Activated CD8-positive, alpha-beta T cell treated with anti-CD3 and anti-CD28 coated beads for 36 hours (primary cell): ENCODE results near the gene HHLA2. TPM values are rescaled to one million over a fixed set of nuclear protein-coding genes. Genes with fewer than 3 reads are reported as not detected.
"Not testable (repeated sequence)": the region's sequence is repeated elsewhere in the genome, so short reads cannot be mapped to it uniquely, and the experiment has no call there.

ENCODE experiments used
- ATAC-seq: fragments of 200-7000 bp; cut with Tn5 transposase; one replicate; pipeline ENCODE4 v1.10.0; 2021; ENCODE audit warnings: mild to moderate bottlenecking, moderate library complexity
- CTCF ChIA-PET: fragments of 350-600 bp; sonication (Branson Sonifier 250); formaldehyde crosslinking; loops from one replicate; lab custom pipeline; 2021; ENCODE audit warnings: antibody characterized with exemption; lab: Charles Lee
- POLR2A ChIA-PET: fragments of 350-600 bp; sonication (Branson Sonifier 250); formaldehyde crosslinking; loops from one replicate; lab custom pipeline; 2021; ENCODE audit warnings: antibody characterized with exemption; lab: Charles Lee
- DNase-seq: peaks from one replicate; pipeline ENCODE4 v3.0.0-alpha.2; 2020
- H3K27ac Mint-ChIP-seq: one replicate; pipeline ENCODE4 v1.8.0; 2021; ENCODE audit warnings: mild to moderate bottlenecking, mixed read lengths
- H3K27me3 Mint-ChIP-seq: one replicate; pipeline ENCODE4 v1.8.0; 2021; ENCODE audit warnings: mixed read lengths
- H3K36me3 Mint-ChIP-seq: one replicate; pipeline ENCODE4 v1.8.0; 2021; ENCODE audit warnings: low read depth, mixed read lengths
- H3K4me1 Mint-ChIP-seq: one replicate; pipeline ENCODE4 v1.8.0; 2021; ENCODE audit warnings: low read depth, mixed read lengths
- H3K4me3 Mint-ChIP-seq: one replicate; pipeline ENCODE4 v1.8.0; 2021; ENCODE audit warnings: mild to moderate bottlenecking, moderate library complexity, mixed read lengths
- H3K9me3 Mint-ChIP-seq: one replicate; pipeline ENCODE4 v1.8.0; 2021; ENCODE audit warnings: mixed read lengths
- intact Hi-C: fragments of 100-400 bp; cut with micrococcal nuclease; formaldehyde crosslinking; loops from one replicate; pipeline ENCODE4 v1.10.0; 2022
- total RNA-seq, 2 experiments: library from RNA; stranded (reverse); gene quantifications; one replicate each; pipeline ENCODE4 v1.2.3, GENCODE V29; 2021
- TF ChIP-seq, protein P1 (sequence below): fragments of 200-600 bp; IDR thresholded peaks from one replicate; pipeline ENCODE4 v1.8.0; 2022; ENCODE audit warnings: antibody characterized with exemption, mild to moderate bottlenecking

The HHLA2 gene
- total RNA-seq, 2 experiments from 2014 or later: 1.7 to 2.2 TPM

DNA sequence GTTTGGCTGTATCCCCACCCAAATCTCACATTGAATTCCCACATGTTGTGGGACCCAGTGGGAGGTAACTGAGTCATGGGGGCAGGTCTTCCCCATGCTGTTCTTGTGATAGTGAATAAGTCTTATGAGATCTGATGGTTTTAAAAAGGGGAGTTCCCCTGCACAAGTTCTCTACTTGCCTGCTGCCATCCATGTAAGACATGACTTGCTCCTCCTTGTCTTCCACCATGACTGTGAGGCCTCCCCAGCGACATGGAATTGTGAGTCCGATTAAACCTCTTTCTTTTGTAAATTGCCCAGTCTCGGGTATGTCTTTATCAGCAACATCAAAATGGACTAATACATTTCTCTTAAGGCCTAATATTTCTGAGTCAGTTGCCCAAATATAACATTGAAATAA is 28.1 kb upstream of the HHLA2 start:
- ATAC-seq, intact Hi-C loops, H3K4me3 Mint-ChIP-seq, H3K27me3 Mint-ChIP-seq, H3K4me1 Mint-ChIP-seq, DNase-seq, H3K27ac Mint-ChIP-seq, H3K36me3 Mint-ChIP-seq: not testable (repeated sequence)
- ChIA-PET CTCF (interaction anchor here (1.8 kb wide), 1 partner anchor 13 kb away, joined by 3 read pairs; no protein-coding TSS in a partner anchor), POLR2A (interaction anchor here (0.5 kb wide), 1 partner anchor 642 kb away, joined by 3 read pairs; no protein-coding TSS in a partner anchor)
- H3K9me3 Mint-ChIP-seq: peaks cover 19% of the 10 kb centered on the region

DNA sequence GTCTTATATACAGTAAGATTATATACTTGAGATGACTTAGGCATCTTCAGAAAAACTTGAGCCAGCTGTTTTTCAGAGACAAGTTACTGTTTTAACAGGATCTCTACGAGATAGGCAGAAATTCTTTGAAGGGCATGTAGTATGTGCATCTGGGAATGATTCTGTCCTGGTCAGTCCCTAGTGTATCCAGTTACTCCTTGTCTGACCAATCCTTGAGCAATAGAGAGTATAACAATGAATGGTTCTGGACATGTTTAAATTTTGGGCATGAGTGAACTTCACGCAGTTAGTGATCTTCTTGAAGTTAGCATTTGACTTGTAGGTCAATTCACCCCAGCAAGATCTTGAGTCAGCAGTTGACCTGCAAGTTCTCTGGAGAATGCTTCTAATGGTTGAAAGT is 24.7 kb upstream of the HHLA2 start:
- TF ChIP-seq, protein P1, sequence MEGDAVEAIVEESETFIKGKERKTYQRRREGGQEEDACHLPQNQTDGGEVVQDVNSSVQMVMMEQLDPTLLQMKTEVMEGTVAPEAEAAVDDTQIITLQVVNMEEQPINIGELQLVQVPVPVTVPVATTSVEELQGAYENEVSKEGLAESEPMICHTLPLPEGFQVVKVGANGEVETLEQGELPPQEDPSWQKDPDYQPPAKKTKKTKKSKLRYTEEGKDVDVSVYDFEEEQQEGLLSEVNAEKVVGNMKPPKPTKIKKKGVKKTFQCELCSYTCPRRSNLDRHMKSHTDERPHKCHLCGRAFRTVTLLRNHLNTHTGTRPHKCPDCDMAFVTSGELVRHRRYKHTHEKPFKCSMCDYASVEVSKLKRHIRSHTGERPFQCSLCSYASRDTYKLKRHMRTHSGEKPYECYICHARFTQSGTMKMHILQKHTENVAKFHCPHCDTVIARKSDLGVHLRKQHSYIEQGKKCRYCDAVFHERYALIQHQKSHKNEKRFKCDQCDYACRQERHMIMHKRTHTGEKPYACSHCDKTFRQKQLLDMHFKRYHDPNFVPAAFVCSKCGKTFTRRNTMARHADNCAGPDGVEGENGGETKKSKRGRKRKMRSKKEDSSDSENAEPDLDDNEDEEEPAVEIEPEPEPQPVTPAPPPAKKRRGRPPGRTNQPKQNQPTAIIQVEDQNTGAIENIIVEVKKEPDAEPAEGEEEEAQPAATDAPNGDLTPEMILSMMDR: no peak
- POLR2A ChIA-PET: no interaction called here
- ATAC-seq (no peak), DNase-seq (no peak)
- Mint-ChIP-seq H3K9me3 (peaks cover 19% of the 10 kb centered on the region), H3K4me3 (no peak overlapping the region), H3K27me3 (no peaks in the 10 kb centered on the region), H3K4me1 (no peaks in the 10 kb centered on the region), H3K36me3 (no peaks in the 10 kb centered on the region), H3K27ac (no peak overlapping the region)
- intact Hi-C loops: no loop called here
- CTCF ChIA-PET: no interaction called here

DNA sequence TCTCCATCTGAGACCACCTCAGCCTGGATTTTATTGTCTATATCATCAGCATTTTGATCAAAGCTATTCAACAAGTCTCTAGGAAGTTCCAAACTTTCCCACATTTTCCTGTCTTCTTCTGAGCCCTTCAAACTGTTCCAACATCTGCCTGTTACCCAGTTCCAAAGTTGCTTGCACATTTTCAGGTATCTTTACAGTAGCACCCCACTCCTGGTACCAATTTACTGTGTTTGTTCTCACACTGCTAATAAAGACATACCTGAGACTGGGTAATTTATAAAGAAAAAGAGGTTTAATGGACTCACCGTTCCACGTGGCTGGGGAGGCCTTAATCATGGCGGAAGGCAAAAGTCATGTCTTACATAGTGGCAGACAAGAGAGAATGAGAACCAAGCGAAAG is 17.3 kb upstream of the HHLA2 start:
- H3K27me3 Mint-ChIP-seq, intact Hi-C loops, H3K4me1 Mint-ChIP-seq, H3K27ac Mint-ChIP-seq, CTCF ChIA-PET, H3K4me3 Mint-ChIP-seq, ATAC-seq, POLR2A ChIA-PET, DNase-seq: not testable (repeated sequence)
- H3K9me3 Mint-ChIP-seq: peaks cover 27% of the 10 kb centered on the region
- H3K36me3 Mint-ChIP-seq: peaks cover 12% of the 10 kb centered on the region

DNA sequence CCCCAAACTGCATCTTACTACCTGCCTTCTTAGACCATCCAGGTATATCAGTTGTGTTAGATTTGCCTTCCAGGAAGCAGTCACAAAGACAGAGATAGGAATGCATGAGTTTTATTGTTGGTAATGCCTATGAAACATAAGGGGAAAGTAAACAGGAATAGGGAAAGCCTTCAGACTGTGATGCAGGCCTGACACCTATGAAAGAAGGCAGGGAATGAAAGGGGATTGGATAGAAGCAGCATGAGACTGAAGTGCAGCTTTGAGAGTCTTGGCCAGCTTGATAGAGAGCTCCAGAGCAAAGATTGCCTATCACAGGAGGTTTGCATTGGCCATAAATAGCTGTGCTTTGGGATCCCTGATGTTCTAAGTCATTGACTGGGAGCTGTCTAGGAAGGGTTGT is 15.9 kb upstream of the HHLA2 start:
- ChIA-PET POLR2A (no interaction called here), CTCF (no interaction called here)
- Mint-ChIP-seq H3K4me1 (peaks cover 17% of the 10 kb centered on the region), H3K9me3 (peaks cover 27% of the 10 kb centered on the region), H3K27ac (no peak overlapping the region), H3K27me3 (peaks cover 2% of the 10 kb centered on the region), H3K4me3 (no peak overlapping the region), H3K36me3 (peaks cover 15% of the 10 kb centered on the region)
- TF ChIP-seq, protein P1: no peak
- no peak for DNase-seq
- ATAC-seq: no peak
- intact Hi-C loops: no loop called here

DNA sequence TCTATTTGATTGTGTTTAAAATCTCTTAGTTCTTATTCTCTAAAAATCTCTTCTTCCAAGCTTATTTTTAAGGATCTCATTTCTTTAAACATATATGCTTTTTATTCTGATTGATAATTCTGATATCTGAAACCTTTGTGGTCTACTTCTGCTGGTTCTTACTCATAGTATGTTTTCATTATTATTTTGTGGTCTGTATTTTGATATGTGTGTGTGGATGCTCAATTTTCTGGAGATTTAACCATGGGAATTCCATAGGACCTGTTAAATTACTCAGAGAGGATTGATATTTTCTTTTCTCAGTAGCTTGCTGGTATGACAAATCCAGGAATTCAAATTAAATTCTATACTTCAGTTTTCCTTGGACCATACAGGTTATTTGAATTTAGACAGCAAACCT is 14.7 kb upstream of the HHLA2 start:
- DNase-seq: no peak
- ChIA-PET POLR2A (interaction anchor here (0.9 kb wide), 1 partner anchor 11 kb away, joined by 3 read pairs; no protein-coding TSS in a partner anchor), CTCF (interaction anchor here (1.4 kb wide), 1 partner anchor 12 kb away, joined by 3 read pairs; no protein-coding TSS in a partner anchor)
- Mint-ChIP-seq H3K36me3 (peaks cover 19% of the 10 kb centered on the region), H3K27ac (no peak overlapping the region), H3K4me1 (peaks cover 24% of the 10 kb centered on the region), H3K4me3 (no peak overlapping the region), H3K9me3 (peaks cover 30% of the 10 kb centered on the region), H3K27me3 (peaks cover 2% of the 10 kb centered on the region)
- ATAC-seq: no peak
- TF ChIP-seq, protein P1: no peak
- intact Hi-C loops: no loop called here

DNA sequence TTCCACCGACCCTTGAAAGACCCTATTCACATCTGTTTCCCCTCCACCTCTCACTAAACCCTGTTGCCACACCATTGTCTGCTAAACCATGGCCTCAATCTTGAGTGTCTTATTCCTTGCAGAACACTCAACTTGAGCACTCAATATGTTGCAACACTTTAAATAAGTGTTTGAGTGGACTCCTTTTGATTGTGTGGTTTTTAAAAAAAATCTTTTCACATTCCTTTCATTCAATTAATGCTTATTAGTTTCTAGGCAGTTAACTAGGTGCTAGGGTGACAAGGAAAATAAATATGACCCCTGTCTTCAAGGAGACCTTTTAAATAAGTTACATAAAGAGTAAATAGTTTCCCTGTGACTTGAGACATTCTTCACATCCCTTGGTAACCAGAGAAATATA is 13.3 kb upstream of the HHLA2 start:
- no peak for DNase-seq
- intact Hi-C loops: no loop called here
- H3K27me3 Mint-ChIP-seq: peaks cover 2% of the 10 kb centered on the region
- H3K9me3 Mint-ChIP-seq: peaks cover 23% of the 10 kb centered on the region
- peaks cover 32% of the 10 kb centered on the region for H3K4me1 Mint-ChIP-seq
- TF ChIP-seq, protein P1: no peak
- POLR2A ChIA-PET: no interaction called here
- peaks cover 19% of the 10 kb centered on the region for H3K36me3 Mint-ChIP-seq
- no peak overlapping the region for H3K27ac Mint-ChIP-seq
- CTCF ChIA-PET: no interaction called here
- ATAC-seq: no peak
- H3K4me3 Mint-ChIP-seq: no peak overlapping the region
